Sigmoid colon (tissue), 7 donors: ENCODE measurements around the gene RPL35. TPM values are rescaled to one million over a fixed set of nuclear protein-coding genes. Genes with fewer than 3 reads are reported as not detected.

Source experiments
- DNase-seq: peaks from one replicate; pipeline ENCODE4 v3.0.0-alpha.2; 2019
- H3K27ac ChIP-seq, 4 donors: fragments of 200-600 bp; sonication (generic); one replicate each; pipeline ENCODE4 v1.5.1; 2016 to 2019; ENCODE audit warnings: mild to moderate bottlenecking in 1 of 4
- H3K27me3 ChIP-seq, 3 donors: fragments of 200-600 bp; sonication (generic); one replicate each; pipeline ENCODE4 v1.5.1; 2019; ENCODE audit warnings: mild to moderate bottlenecking in 1 of 3
- H3K36me3 ChIP-seq, 4 donors: fragments of 200-600 bp; sonication (generic); one replicate each; pipeline ENCODE4 v1.5.1; 2016 to 2019
- H3K4me1 ChIP-seq, 4 donors: fragments of 200-600 bp; sonication (generic); one replicate each; pipeline ENCODE4 v1.5.1; 2017 to 2019
- H3K4me3 ChIP-seq, 4 donors: fragments of 200-600 bp; sonication (generic); one replicate each; pipeline ENCODE4 v1.5.1; 2017 to 2019; ENCODE audit warnings: mild to moderate bottlenecking in 2 of 4, moderate library complexity in 1 of 4
- H3K9me3 ChIP-seq, 4 donors: fragments of 200-600 bp in 3 of 4; sonication (generic) in 3 of 4; one replicate each; pipeline versions ENCODE4 v1.5.1 to v1.6.1; 2013 to 2019
- EP300 ChIP-seq, 4 donors: sonication (generic); formaldehyde crosslinking; IDR thresholded peaks; one replicate each; pipeline ENCODE4 v1.6.1; 2017; ENCODE audit warnings: antibody characterized with exemption in 4 of 4
- POLR2A ChIP-seq, 2 donors: fragments of 450-650 bp; IDR thresholded peaks; one replicate each; pipeline ENCODE4 v1.6.1; 2016; ENCODE audit warnings: antibody characterized with exemption in 2 of 2, mild to moderate bottlenecking in 2 of 2, moderate library complexity in 2 of 2
- POLR2AphosphoS5 ChIP-seq, 4 donors: sonication (generic); formaldehyde crosslinking; IDR thresholded peaks; one replicate each; pipeline ENCODE4 v1.6.1; 2017; ENCODE audit warnings: antibody characterized with exemption in 4 of 4
- WGBS, 2 donors: extraction: QIAGEN DNeasy Blood & Tissue Kit; methylation state at CpG; one replicate each; pipeline ENCODE4 v1.1.7; 2013; 5-methylcytosine and 5-hydroxymethylcytosine counted together
- intact Hi-C: fragments of 100-400 bp; cut with DNase I; formaldehyde crosslinking; loops from one replicate; pipeline ENCODE4 v1.15.1; 2023
- polyA plus RNA-seq, 3 donors: library from polyadenylated mRNA; stranded (reverse); fragments of 200-250 nt; gene quantifications; one replicate each; pipeline ENCODE4 v1.2.3, GENCODE V29; 2013
- total RNA-seq, 4 donors: library from RNA; depleted of rRNA; stranded (reverse); fragments of >200 nt; gene quantifications; one replicate each; pipeline ENCODE4 v1.1.0, GENCODE V29; 2016
- TF ChIP-seq, protein P1 (sequence below), 4 experiments: fragments of 450-650 bp in 3 of 4; fragments of 200-600 bp in 1 of 4; IDR thresholded peaks; one replicate each; pipeline ENCODE4 v1.5.1; 2016 to 2019; ENCODE audit warnings: antibody characterized with exemption in 4 of 4, mild to moderate bottlenecking in 3 of 4, moderate library complexity in 2 of 4
- donor health status: healthy with polysubstance abuse.
- donor health status: Bipolar disorder and iron deficiency.
- donor health status: healthy.

The RPL35 gene
- total and polyA plus RNA-seq, 7 donors: 1,773 to 4,971 (median 3,683) TPM

DNA sequence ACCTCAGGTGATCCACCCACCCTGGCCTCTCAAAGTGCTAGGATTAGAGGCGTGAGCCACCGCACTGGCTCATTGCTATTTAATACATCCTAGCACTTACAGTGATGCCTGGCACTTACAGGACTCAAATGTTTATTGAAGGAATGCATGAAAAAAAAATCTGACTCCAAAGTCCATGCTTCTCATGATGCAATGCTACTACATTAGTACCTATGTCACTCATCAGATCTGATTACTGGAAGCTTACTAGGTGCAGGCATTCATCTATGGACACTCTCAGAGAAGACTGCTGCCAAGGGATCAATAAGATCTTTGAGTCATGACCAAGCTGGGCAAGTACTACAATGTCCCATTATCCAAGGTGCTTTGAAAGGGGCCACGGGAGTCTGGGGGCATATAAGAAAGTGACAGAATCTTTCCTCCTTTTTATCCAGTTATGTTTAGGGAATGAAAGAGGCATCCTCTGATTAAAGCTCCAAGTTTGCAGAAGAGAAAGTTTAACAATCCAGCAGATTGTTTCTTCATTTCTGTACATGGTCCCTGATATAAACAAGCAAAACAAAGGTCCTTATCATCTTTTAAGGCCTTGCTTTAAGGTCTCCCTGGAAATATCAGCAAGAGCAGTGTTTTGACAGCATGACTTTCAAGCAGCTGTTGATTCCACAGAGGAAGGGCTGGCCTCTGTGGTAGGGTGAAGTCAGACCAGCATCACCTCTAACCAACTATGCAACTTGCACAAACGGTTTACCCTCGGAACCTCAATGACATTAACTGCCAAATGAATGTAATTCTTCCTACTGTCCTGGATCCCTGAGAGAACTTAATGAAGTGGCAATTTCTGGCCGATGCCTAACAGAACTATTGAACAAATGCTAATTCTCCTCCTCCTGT is 36.1 kb upstream of the RPL35 start:
- Histone ChIP-seq H3K4me3 (no peak overlapping the region), H3K9me3 (no peaks in the 10 kb centered on the region), H3K27ac (no peak overlapping the region), H3K36me3 (peaks cover 5 to 64% (median 35%) of the 10 kb centered on the region in 4 donors), H3K27me3 (no peaks in the 10 kb centered on the region), H3K4me1 (no peaks in the 10 kb centered on the region)
- TF ChIP-seq POLR2AphosphoS5 (IDR thresholded peaks at IDR 0.05): no peak
- no peak for TF ChIP-seq POLR2A (IDR thresholded peaks at IDR 0.05)
- TF ChIP-seq, protein P1, sequence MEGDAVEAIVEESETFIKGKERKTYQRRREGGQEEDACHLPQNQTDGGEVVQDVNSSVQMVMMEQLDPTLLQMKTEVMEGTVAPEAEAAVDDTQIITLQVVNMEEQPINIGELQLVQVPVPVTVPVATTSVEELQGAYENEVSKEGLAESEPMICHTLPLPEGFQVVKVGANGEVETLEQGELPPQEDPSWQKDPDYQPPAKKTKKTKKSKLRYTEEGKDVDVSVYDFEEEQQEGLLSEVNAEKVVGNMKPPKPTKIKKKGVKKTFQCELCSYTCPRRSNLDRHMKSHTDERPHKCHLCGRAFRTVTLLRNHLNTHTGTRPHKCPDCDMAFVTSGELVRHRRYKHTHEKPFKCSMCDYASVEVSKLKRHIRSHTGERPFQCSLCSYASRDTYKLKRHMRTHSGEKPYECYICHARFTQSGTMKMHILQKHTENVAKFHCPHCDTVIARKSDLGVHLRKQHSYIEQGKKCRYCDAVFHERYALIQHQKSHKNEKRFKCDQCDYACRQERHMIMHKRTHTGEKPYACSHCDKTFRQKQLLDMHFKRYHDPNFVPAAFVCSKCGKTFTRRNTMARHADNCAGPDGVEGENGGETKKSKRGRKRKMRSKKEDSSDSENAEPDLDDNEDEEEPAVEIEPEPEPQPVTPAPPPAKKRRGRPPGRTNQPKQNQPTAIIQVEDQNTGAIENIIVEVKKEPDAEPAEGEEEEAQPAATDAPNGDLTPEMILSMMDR (IDR thresholded peaks at IDR 0.05): no peak
- no peak for TF ChIP-seq EP300 (IDR thresholded peaks at IDR 0.05)
- 88 to 92% methylated on average over 6 of the region's 6 CpGs for WGBS, 2 donors
- intact Hi-C loops: no loop called here
- DNase-seq: no peak

DNA sequence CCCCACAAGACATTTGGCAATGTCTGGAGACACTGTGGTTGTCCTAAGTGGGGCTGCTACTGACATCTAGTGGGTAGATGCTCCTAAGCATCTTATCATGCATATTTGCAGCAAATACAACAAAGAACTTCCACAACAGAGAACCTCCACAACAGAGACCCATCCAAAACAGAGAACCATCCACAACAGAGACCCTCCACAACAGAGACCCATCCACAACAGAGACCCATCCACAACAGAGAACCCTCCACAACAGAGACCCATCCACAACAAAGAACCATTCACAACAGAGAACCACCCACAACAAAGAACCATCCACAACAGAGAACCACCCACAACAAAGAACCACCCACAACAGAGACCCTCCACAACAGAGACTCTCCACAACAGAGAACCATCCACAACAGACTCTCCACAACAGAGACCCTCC is 33.0 kb upstream of the RPL35 start:
- H3K36me3 ChIP-seq: peaks cover 5 to 85% (median 43%) of the 10 kb centered on the region in 4 donors
- no peaks in the 10 kb centered on the region for H3K9me3 ChIP-seq
- TF ChIP-seq POLR2AphosphoS5 (IDR thresholded peaks at IDR 0.05) (no peak), POLR2A (IDR thresholded peaks at IDR 0.05) (no peak), EP300 (IDR thresholded peaks at IDR 0.05) (no peak)
- TF ChIP-seq, protein P1 (IDR thresholded peaks at IDR 0.05): no peak
- H3K4me3 ChIP-seq: no peak overlapping the region
- H3K27ac ChIP-seq: no peak overlapping the region
- DNase-seq: no peak
- H3K4me1 ChIP-seq: no peaks in the 10 kb centered on the region
- intact Hi-C loops: no loop called here
- H3K27me3 ChIP-seq: no peaks in the 10 kb centered on the region

DNA sequence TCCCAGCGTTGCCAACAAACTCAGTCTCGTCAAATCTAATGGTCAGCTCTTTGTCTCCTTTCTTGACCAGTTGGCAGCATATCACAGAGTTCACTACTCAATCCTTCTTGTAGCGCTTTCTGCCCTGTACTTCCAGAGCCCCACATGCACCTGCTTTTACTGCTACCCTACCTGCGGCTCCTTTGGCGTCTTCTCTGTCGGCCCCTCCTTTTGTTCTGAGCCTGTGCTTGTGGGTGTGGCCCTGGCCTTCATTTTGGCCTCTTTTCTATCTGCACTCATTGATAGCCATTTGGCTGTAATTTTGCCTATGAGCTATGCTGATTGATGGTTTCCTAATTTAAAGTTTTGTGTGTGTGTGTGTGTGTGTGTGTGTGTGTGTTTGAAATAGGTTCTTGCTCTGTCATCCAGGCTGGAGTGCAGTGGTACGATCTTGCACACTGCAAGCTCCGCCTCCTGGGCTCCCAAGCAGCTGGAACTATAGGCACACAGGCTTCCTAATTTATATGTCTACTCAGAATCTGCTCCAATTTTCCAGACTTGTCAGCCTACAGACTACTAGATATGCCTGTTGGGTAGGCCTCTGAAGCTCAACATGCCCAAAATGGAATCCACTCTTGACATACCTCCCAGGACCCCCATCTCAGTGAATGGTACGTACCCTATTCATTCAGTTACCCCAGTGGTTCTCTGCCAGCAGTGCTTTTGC is 32.4 kb upstream of the RPL35 start:
- Histone ChIP-seq H3K9me3 (no peaks in the 10 kb centered on the region), H3K4me3 (no peak overlapping the region), H3K36me3 (peaks cover 11 to 85% (median 42%) of the 10 kb centered on the region in 4 donors), H3K4me1 (no peaks in the 10 kb centered on the region), H3K27ac (no peak overlapping the region), H3K27me3 (no peaks in the 10 kb centered on the region)
- TF ChIP-seq, protein P1 (IDR thresholded peaks at IDR 0.05): no peak
- TF ChIP-seq EP300 (IDR thresholded peaks at IDR 0.05) (no peak), POLR2A (IDR thresholded peaks at IDR 0.05) (no peak), POLR2AphosphoS5 (IDR thresholded peaks at IDR 0.05) (no peak)
- WGBS, 2 donors: 87 to 93% methylated on average over 9 of the region's 9 CpGs
- DNase-seq: no peak
- intact Hi-C loops: no loop called here

DNA sequence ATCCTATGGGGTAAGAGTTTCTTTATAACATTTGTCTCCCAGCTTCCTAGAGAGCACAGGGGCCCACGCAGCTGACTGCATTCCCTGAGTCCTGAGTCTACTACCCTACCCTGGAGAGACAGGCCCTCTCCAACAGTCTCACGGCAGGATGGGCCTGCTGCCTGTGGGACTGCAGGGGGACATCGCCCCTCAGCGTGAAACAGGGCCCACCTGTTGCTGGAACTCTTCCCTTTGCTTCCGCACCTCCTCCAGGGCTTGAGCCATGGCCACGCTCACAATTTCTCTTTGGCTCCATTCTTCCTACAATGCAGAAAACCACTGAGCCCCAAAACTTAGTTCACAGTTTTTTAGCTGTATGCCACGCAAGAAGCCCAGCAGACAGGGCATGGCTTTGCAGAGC is 28.4 kb upstream of the RPL35 start:
- no peak overlapping the region for H3K27ac ChIP-seq
- TF ChIP-seq POLR2A (IDR thresholded peaks at IDR 0.05) (no peak), EP300 (IDR thresholded peaks at IDR 0.05) (no peak), POLR2AphosphoS5 (IDR thresholded peaks at IDR 0.05) (no peak)
- TF ChIP-seq, protein P1 (IDR thresholded peaks at IDR 0.05): no peak
- H3K9me3 ChIP-seq: no peaks in the 10 kb centered on the region
- H3K4me1 ChIP-seq: no peaks in the 10 kb centered on the region
- WGBS, 2 donors: 96 to 99% methylated on average over 7 of the region's 7 CpGs
- intact Hi-C loops: no loop called here
- H3K4me3 ChIP-seq: no peak overlapping the region
- H3K36me3 ChIP-seq: peaks cover 23 to 89% (median 56%) of the 10 kb centered on the region in 4 donors
- H3K27me3 ChIP-seq: no peaks in the 10 kb centered on the region
- no peak for DNase-seq
